ENCODE results near the gene ATXN1.

The ATXN1 gene

GRCh38 chr6:16496991-16497801 lies 264.1 kb downstream of the ATXN1 start:
- peak; percentile 43 for DNase-seq (ENCODE audit: low spot score)

- no peak for DNase-seq (ENCODE audit: low spot score)
Measured at GRCh38 chr6:16496210-16496609, 265.1 kb downstream of the ATXN1 start.

- DNase-seq (ENCODE audit: low spot score) = no peak
Measured at GRCh38 chr6:16494793-16495192, 266.5 kb downstream of the ATXN1 start.

- DNase-seq (ENCODE audit: low spot score) = no peak
Measured at GRCh38 chr6:16493802-16494201, 267.5 kb downstream of the ATXN1 start.

- no peak for DNase-seq (ENCODE audit: low spot score)
Measured at GRCh38 chr6:16493112-16493511, 268.1 kb downstream of the ATXN1 start.

GRCh38 chr6:16491666-16492313 lies 269.5 kb downstream of the ATXN1 start:
- DNase-seq (ENCODE audit: low spot score) = no peak

- DNase-seq (ENCODE audit: low spot score) = no peak
Measured at GRCh38 chr6:16490616-16491015, 270.6 kb downstream of the ATXN1 start.

GRCh38 chr6:16488813-16489212 lies 272.4 kb downstream of the ATXN1 start:
- DNase-seq (ENCODE audit: low spot score) = no peak

- DNase-seq (ENCODE audit: low spot score) = no peak
Measured at GRCh38 chr6:16487996-16488674, 273.1 kb downstream of the ATXN1 start.

- no peak for DNase-seq (ENCODE audit: low spot score)
Measured at GRCh38 chr6:16486661-16487060, 274.6 kb downstream of the ATXN1 start.

- no peak for DNase-seq (ENCODE audit: low spot score)
Measured at GRCh38 chr6:16483315-16483875, 277.9 kb downstream of the ATXN1 start.

GRCh38 chr6:16482702-16483314 lies 278.5 kb downstream of the ATXN1 start:
- no peak for DNase-seq (ENCODE audit: low spot score)

- no peak for DNase-seq (ENCODE audit: low spot score)
Measured at GRCh38 chr6:16481697-16482399, 279.4 kb downstream of the ATXN1 start.

- no peak for DNase-seq (ENCODE audit: low spot score)
Measured at GRCh38 chr6:16480763-16481560, 280.3 kb downstream of the ATXN1 start.

GRCh38 chr6:16477367-16478149 lies 283.7 kb downstream of the ATXN1 start:
- DNase-seq (ENCODE audit: low spot score) = no peak

- no peak for DNase-seq (ENCODE audit: low spot score)
Measured at GRCh38 chr6:16476861-16477260, 284.4 kb downstream of the ATXN1 start.

- DNase-seq (ENCODE audit: low spot score) = no peak
Measured at GRCh38 chr6:16475494-16475781, 285.8 kb downstream of the ATXN1 start.

- DNase-seq (ENCODE audit: low spot score) = no peak
Measured at GRCh38 chr6:16474772-16475493, 286.3 kb downstream of the ATXN1 start.
